BJ (cell line): ENCODE data around the gene TCP11. TPM values are rescaled to one million over a fixed set of nuclear protein-coding genes. Genes with fewer than 3 reads are reported as not detected.

Source experiments
- CTCF ChIA-PET: fragments of 350-600 bp; formaldehyde crosslinking; extraction: SDS; loops from one replicate; lab custom pipeline; 2021; ENCODE audit warnings: antibody characterized with exemption, inconsistent platforms; lab: Yijun Ruan, JAX
- POLR2A ChIA-PET: fragments of 300-600 bp; sonication (Branson Sonifier 250); formaldehyde crosslinking; extraction: SDS; loops from one replicate; lab custom pipeline; 2021; ENCODE audit warnings: antibody characterized with exemption; lab: Charles Lee
- DNase-seq: peaks from one replicate; pipeline ENCODE4 v3.0.0-alpha.2; 2011; ENCODE audit warnings: low read depth
- H3K27me3 ChIP-seq: 2 replicates; pipeline ENCODE4 v1.6.0; 2011; ENCODE audit warnings: low read length; ENCODE audit not compliant: control insufficient read depth, insufficient read depth
- H3K36me3 ChIP-seq: 2 replicates; pipeline ENCODE4 v1.5.1; 2011; ENCODE audit warnings: low read length; ENCODE audit not compliant: control insufficient read depth, insufficient read depth
- H3K4me3 ChIP-seq: 2 replicates; pipeline ENCODE4 v1.5.1; 2011; ENCODE audit warnings: low read depth, mild to moderate bottlenecking, control low read depth, low read length
- polyA plus RNA-seq: library from polyadenylated mRNA; depleted of rRNA; stranded (reverse); fragments of >200 nt; gene quantifications from 2 replicates; pipeline ENCODE4 v1.2.3, GENCODE V29; 2011
- TF ChIP-seq, protein P1 (sequence below): IDR thresholded peaks from 2 replicates; pipeline ENCODE4 v1.5.1; 2011; ENCODE audit warnings: low read depth, mild to moderate bottlenecking, control low read depth, inconsistent platforms, low read length, moderate library complexity; ENCODE audit not compliant: insufficient read depth

TCP11 gene
- polyA plus RNA-seq, 1 experiment: 0.23 TPM

DNA sequence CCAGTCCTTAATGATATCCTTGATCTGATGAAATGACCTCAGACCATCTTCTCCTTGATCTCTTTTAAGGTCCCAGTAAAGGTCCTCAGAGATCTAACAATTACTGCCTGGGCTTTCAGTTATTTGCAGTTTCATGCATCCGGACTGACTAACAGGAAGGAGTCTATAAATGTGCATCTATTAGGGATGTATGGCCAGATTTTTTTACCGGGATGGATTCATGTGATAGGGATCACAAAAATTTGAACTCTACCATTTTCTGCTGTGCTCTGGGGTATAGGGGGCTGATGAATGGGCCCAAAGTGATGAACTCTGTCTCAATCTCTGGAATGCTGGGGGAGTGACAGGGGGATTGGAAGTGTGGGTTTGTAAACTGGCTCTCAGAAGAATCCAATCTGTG, 36.5 kb upstream of the TCP11 start:
- TF ChIP-seq, protein P1, sequence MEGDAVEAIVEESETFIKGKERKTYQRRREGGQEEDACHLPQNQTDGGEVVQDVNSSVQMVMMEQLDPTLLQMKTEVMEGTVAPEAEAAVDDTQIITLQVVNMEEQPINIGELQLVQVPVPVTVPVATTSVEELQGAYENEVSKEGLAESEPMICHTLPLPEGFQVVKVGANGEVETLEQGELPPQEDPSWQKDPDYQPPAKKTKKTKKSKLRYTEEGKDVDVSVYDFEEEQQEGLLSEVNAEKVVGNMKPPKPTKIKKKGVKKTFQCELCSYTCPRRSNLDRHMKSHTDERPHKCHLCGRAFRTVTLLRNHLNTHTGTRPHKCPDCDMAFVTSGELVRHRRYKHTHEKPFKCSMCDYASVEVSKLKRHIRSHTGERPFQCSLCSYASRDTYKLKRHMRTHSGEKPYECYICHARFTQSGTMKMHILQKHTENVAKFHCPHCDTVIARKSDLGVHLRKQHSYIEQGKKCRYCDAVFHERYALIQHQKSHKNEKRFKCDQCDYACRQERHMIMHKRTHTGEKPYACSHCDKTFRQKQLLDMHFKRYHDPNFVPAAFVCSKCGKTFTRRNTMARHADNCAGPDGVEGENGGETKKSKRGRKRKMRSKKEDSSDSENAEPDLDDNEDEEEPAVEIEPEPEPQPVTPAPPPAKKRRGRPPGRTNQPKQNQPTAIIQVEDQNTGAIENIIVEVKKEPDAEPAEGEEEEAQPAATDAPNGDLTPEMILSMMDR: no peak
- POLR2A ChIA-PET: no interaction called here
- no peaks in the 10 kb centered on the region for H3K27me3 ChIP-seq
- H3K36me3 ChIP-seq: no peaks in the 10 kb centered on the region
- CTCF ChIA-PET: no interaction called here
- no peak overlapping the region for H3K4me3 ChIP-seq
- DNase-seq: no peak

DNA sequence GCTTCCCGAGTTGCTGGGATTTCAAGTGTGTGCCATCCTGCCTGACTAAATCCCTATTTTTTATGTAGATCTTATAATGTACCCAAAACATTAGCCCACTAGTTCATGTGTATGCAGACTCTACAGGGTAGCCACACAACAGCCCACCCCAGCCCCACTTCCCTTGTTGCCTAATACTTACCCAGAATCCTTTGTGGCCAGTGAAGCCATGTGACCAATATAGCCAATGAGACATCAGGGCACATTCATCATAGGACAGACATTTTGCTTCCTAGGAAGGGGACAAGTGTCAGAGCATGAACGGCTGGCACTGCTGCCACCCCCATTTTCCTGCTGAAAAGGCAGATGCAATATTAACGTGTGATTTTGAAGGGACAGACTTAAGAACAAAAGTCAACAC, 36.0 kb upstream of the TCP11 start:
- no peaks in the 10 kb centered on the region for H3K27me3 ChIP-seq
- no peaks in the 10 kb centered on the region for H3K36me3 ChIP-seq
- CTCF ChIA-PET: interaction anchor here (0.6 to 1.3 kb wide), 3 partner anchors 14 to 64 kb away, joined by 3 read pairs; no protein-coding TSS in a partner anchor
- no peak for DNase-seq
- no peak overlapping the region for H3K4me3 ChIP-seq
- POLR2A ChIA-PET: no interaction called here
- TF ChIP-seq, protein P1: no peak

DNA sequence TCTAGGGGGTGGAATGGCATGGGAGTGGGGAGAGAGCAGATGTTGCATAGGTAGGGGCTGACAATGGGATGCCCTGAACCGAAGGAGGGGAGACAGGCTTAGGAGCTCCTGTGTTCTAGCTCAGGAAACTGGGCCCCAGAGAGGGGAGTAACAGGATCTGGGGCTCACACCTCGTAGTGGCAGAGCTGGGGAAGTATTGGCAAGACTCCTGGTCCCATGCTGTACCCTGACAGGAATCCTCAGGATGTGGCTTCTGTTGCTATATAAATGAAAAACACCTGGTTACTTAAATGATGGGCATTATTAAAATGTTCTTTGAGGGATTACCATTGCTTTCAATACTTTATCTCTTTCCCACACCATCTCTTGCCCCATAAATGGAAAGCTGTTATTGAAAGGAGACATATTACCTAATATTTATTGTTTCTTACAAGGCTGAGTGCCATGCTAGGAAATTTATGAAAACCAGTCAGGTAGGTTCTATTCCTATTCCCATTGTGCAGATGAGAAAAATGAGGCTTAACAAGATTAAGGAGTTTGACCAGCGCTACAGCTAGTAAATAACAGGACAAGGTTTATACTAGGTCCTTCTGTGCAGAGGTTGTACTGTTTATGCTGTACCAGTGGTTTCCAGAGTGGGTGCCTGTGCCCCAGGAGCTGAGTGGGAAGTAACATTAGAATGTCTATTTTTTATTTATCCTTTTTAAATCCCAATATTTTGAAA, 35.3 kb upstream of the TCP11 start:
- POLR2A ChIA-PET: no interaction called here
- no peak overlapping the region for H3K4me3 ChIP-seq
- H3K36me3 ChIP-seq: no peaks in the 10 kb centered on the region
- CTCF ChIA-PET: interaction anchor here (0.6 to 1.3 kb wide), 4 partner anchors 9 to 64 kb away, joined by 3 read pairs; no protein-coding TSS in a partner anchor
- TF ChIP-seq, protein P1: no peak
- no peaks in the 10 kb centered on the region for H3K27me3 ChIP-seq
- no peak for DNase-seq

DNA sequence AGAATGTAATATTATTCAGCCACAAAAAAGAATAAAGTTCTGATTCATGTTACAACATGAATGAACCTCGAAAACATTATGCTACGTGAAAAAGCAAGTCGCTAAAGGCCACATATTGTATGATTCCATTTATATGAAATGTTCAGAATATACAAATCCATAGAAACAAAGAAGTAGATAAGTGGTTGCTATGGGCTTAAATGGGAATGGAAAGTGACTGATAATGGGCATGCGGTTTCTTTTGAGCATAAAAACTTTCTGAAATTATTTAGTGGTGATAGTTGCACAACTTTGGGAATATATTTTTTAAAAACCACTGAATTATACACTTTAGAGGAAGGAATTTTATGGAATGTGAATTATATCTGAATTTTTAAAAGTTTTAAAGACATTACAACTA, 33.4 kb upstream of the TCP11 start:
- no peaks in the 10 kb centered on the region for H3K36me3 ChIP-seq
- ChIA-PET POLR2A (no interaction called here), CTCF (no interaction called here)
- TF ChIP-seq, protein P1: no peak
- no peak for DNase-seq
- no peaks in the 10 kb centered on the region for H3K27me3 ChIP-seq
- H3K4me3 ChIP-seq: no peak overlapping the region

DNA sequence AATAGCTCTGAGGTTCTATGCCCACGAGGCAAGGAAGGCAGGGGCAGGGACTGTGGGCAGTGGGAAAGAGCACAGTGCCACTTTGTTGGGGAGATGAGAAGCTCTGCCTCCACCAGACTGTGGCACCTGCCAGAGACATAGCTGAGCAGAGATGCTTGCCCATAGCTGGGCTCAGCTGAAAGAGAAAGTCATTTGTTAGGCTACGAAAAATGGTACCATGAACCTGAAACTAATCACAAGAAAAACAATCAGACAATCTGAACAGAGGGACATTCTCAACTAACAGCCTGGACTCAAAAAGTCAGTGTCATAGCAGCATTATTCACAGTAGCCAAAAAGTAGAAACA, 32.9 kb upstream of the TCP11 start:
- DNase-seq: no peak
- POLR2A ChIA-PET: no interaction called here
- CTCF ChIA-PET: interaction anchor here (1.1 to 1.6 kb wide), 2 partner anchors 27 to 31 kb away, joined by 3 to 6 read pairs; no protein-coding TSS in a partner anchor
- TF ChIP-seq, protein P1: no peak
- Histone ChIP-seq H3K27me3 (no peaks in the 10 kb centered on the region), H3K36me3 (no peaks in the 10 kb centered on the region), H3K4me3 (no peak overlapping the region)
